Measurements from ENCODE around the gene ROBO1.

- no peak for TF ChIP-seq CTCF (IDR thresholded peaks at IDR 0.05)
- no peak for TF ChIP-seq EZH2 (IDR thresholded peaks at IDR 0.05; ENCODE audit: borderline replicate concordance, insufficient read depth, low read depth, low read length, poor library complexity, severe bottlenecking)
These were observed 968.1 kb downstream of the ROBO1 start for GRCh38 chr3:78799681-78800080.

All from B cell (primary cell).